ENCODE measurements around the gene ELFN2. TPM values are rescaled to one million over a fixed set of nuclear protein-coding genes. Genes with fewer than 3 reads are reported as not detected.
"Not testable (repeated sequence)": the region's sequence is repeated elsewhere in the genome, so short reads cannot be mapped to it uniquely, and the experiment has no call there.

Gene ELFN2
- total RNA-seq = under 1 TPM; 0.04 to 0.06 TPM

GRCh38 chr22:37427135-37427710 is at the start of gene ELFN2:
ELFN2 (minus strand) TSS chr22:37427479; CDS start chr22:37375534, 51,945 bp downstream.
- CTCF ChIA-PET = interaction anchor here (1.5 kb wide), 1 partner anchor 167 kb away, joined by 3 read pairs; no protein-coding TSS in a partner anchor
- POLR2A ChIA-PET = interaction anchor here (0.6 kb wide), 1 partner anchor 26 kb away, joined by 3 read pairs; no protein-coding TSS in a partner anchor

- CTCF ChIA-PET = no interaction called here
Measured at GRCh38 chr22:37476389-37477329, 49.4 kb upstream of the ELFN2 start.

GRCh38 chr22:37474447-37475090 is 47.3 kb upstream of the ELFN2 start:
- POLR2A ChIA-PET = no interaction called here
- CTCF ChIA-PET = interaction anchor here (0.5 to 2.1 kb wide), 2 partner anchors 23 to 158 kb away, joined by 3 to 5 read pairs; no protein-coding TSS in a partner anchor

More at GRCh38 chr22:37476389-37477329, 49.4 kb upstream of the ELFN2 start:
- POLR2A ChIA-PET = no interaction called here

GRCh38 chr22:37473437-37473946 is 46.2 kb upstream of the ELFN2 start:
- ChIA-PET CTCF (interaction anchor here (0.9 to 2.1 kb wide), 7 partner anchors 8 to 157 kb away, joined by 3 to 8 read pairs (median 5); partner anchors contain the start of gene MFNG), POLR2A (no interaction called here)

GRCh38 chr22:37472418-37473006 is 45.2 kb upstream of the ELFN2 start:
- CTCF ChIA-PET = interaction anchor here (0.5 to 1.8 kb wide), 13 partner anchors 9 to 629 kb away, joined by 3 to 8 read pairs (median 4); partner anchors contain the start of gene MFNG
- POLR2A ChIA-PET = interaction anchor here (0.6 kb wide), 1 partner anchor 17 kb away, joined by 3 read pairs; no protein-coding TSS in a partner anchor

GRCh38 chr22:37471727-37472417 is 44.6 kb upstream of the ELFN2 start:
- ChIA-PET POLR2A (interaction anchor here (0.6 kb wide), 1 partner anchor 18 kb away, joined by 3 read pairs; no protein-coding TSS in a partner anchor), CTCF (interaction anchor here (0.6 to 1.8 kb wide), 10 partner anchors 9 to 629 kb away, joined by 3 to 8 read pairs (median 4); no protein-coding TSS in a partner anchor)

GRCh38 chr22:37470087-37470445 is 42.8 kb upstream of the ELFN2 start:
- CTCF ChIA-PET = interaction anchor here (0.6 kb wide), 1 partner anchor 95 kb away, joined by 3 read pairs; no protein-coding TSS in a partner anchor
- POLR2A ChIA-PET = no interaction called here

- ChIA-PET CTCF (interaction anchor here (0.6 kb wide), 1 partner anchor 95 kb away, joined by 3 read pairs; no protein-coding TSS in a partner anchor), POLR2A (no interaction called here)
Measured at GRCh38 chr22:37469416-37470086, 42.3 kb upstream of the ELFN2 start.

GRCh38 chr22:37468201-37468695 is 41.0 kb upstream of the ELFN2 start:
- POLR2A ChIA-PET, CTCF ChIA-PET: not testable (repeated sequence)

- ChIA-PET POLR2A (no interaction called here), CTCF (interaction anchor here (1.1 kb wide), 1 partner anchor 11 kb away, joined by 4 read pairs; no protein-coding TSS in a partner anchor)
Measured at GRCh38 chr22:37467391-37467955, 40.2 kb upstream of the ELFN2 start.

- POLR2A ChIA-PET = no interaction called here
- CTCF ChIA-PET = interaction anchor here (0.9 kb wide), 1 partner anchor 146 kb away, joined by 3 read pairs; no protein-coding TSS in a partner anchor
Measured at GRCh38 chr22:37464181-37464580, 36.9 kb upstream of the ELFN2 start.

GRCh38 chr22:37462983-37463382 is 35.7 kb upstream of the ELFN2 start:
- ChIA-PET CTCF (interaction anchor here (0.8 to 1.5 kb wide), 2 partner anchors 104 to 147 kb away, joined by 4 to 5 read pairs; no protein-coding TSS in a partner anchor), POLR2A (no interaction called here)

- POLR2A ChIA-PET = no interaction called here
- CTCF ChIA-PET = interaction anchor here (0.8 to 1.5 kb wide), 2 partner anchors 105 to 146 kb away, joined by 4 to 5 read pairs; no protein-coding TSS in a partner anchor
Measured at GRCh38 chr22:37462436-37462835, 35.2 kb upstream of the ELFN2 start.

GRCh38 chr22:37461961-37462360 is 34.7 kb upstream of the ELFN2 start:
- POLR2A ChIA-PET = no interaction called here

GRCh38 chr22:37460684-37461083 is 33.4 kb upstream of the ELFN2 start:
- ChIA-PET POLR2A (no interaction called here), CTCF (no interaction called here)

More at GRCh38 chr22:37461961-37462360, 34.7 kb upstream of the ELFN2 start:
- CTCF ChIA-PET = interaction anchor here (1.5 kb wide), 1 partner anchor 146 kb away, joined by 5 read pairs; no protein-coding TSS in a partner anchor

GRCh38 chr22:37459206-37459605 is 31.9 kb upstream of the ELFN2 start:
- POLR2A ChIA-PET = no interaction called here
- CTCF ChIA-PET = interaction anchor here (2.3 to 2.7 kb wide), 2 partner anchors 13 to 199 kb away, joined by 5 to 7 read pairs; no protein-coding TSS in a partner anchor

Measured in activated CD8-positive, alpha-beta memory T cell treated with anti-CD3 and anti-CD28 coated beads for 36 hours (primary cell).